Measurements from ENCODE around the gene DNAH17. TPM values are rescaled to one million over a fixed set of nuclear protein-coding genes. Genes with fewer than 3 reads are reported as not detected.

DNAH17 gene
- polyA plus RNA-seq, 1 of the 3 experiments (the other 2 are of a cell fraction), result not detected

GRCh38 chr17:78416791-78417530 is 160.2 kb downstream of the DNAH17 start:
- Histone ChIP-seq H3K36me3 (replicated peaks in 1 of 2; ENCODE audit: control insufficient read depth in 1 of 2, insufficient read depth in 2 of 2, low read length in 1 of 2) (peaks cover 7 to 67% of the 10 kb centered on the region in 2 experiments), H3K79me2 (ENCODE audit: insufficient read depth) (peaks cover 29% of the 10 kb centered on the region), H3K4me1 (ENCODE audit: control insufficient read depth in 1 of 2, insufficient read depth in 2 of 2, low read depth in 1 of 2, low read length in 1 of 2) (peaks cover 0 to 3% of the 10 kb centered on the region in 2 experiments; a peak in 1 of 4 replicates), H3F3A (replicated peaks; ENCODE audit: insufficient read depth) (peaks cover 3% of the 10 kb centered on the region), H2AFZ (ENCODE audit: low read depth) (no peak overlapping the region), H3K9me3 (no peaks in the 10 kb centered on the region), H3K27ac (ENCODE audit: low read depth in 2 of 2, low read length in 1 of 2) (no peak overlapping the region), H3K9ac (no peak overlapping the region), H3K27me3 (ENCODE audit: insufficient read depth) (no peaks in the 10 kb centered on the region), H3K9me2 (no peaks in the 10 kb centered on the region), H3K4me2 (no peak overlapping the region), H4K20me1 (ENCODE audit: insufficient read depth) (peaks cover 40% of the 10 kb centered on the region), H3K4me3 (ENCODE audit: low read depth in 2 of 2, low read length in 1 of 2) (no peak overlapping the region)
- POLR2A ChIA-PET, result interaction anchor here (1.5 kb wide), 1 partner anchor 14 kb away, joined by 3 read pairs; no protein-coding TSS in a partner anchor
- WGBS (ENCODE audit: low lambda C conversion rate), result 91% methylated on average over 14 of the region's 15 CpGs
- TF ChIP-seq GATA2 (CRISPR knock-in tag; IDR thresholded peaks at IDR 0.05) (no peak), IRF3 (IDR thresholded peaks at IDR 0.05; ENCODE audit: low read depth, low read length) (no peak), MEF2A (IDR thresholded peaks at IDR 0.05; ENCODE audit: borderline replicate concordance, low read depth) (no peak)
- TF ChIP-seq, protein P1, sequence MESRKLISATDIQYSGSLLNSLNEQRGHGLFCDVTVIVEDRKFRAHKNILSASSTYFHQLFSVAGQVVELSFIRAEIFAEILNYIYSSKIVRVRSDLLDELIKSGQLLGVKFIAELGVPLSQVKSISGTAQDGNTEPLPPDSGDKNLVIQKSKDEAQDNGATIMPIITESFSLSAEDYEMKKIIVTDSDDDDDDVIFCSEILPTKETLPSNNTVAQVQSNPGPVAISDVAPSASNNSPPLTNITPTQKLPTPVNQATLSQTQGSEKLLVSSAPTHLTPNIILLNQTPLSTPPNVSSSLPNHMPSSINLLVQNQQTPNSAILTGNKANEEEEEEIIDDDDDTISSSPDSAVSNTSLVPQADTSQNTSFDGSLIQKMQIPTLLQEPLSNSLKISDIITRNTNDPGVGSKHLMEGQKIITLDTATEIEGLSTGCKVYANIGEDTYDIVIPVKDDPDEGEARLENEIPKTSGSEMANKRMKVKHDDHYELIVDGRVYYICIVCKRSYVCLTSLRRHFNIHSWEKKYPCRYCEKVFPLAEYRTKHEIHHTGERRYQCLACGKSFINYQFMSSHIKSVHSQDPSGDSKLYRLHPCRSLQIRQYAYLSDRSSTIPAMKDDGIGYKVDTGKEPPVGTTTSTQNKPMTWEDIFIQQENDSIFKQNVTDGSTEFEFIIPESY (IDR thresholded peaks at IDR 0.05; ENCODE audit: borderline replicate concordance, low read depth), result no peak
- no peak for DNase-seq
- CTCF ChIA-PET, result interaction anchor here (0.9 to 12.2 kb wide), 10 partner anchors 10 to 240 kb away, joined by 3 to 327 read pairs (median 4); partner anchors contain the start of gene SOCS3

GRCh38 chr17:78415821-78416711 is 161.1 kb downstream of the DNAH17 start:
- Histone ChIP-seq H3F3A (replicated peaks; ENCODE audit: insufficient read depth) (peaks cover 3% of the 10 kb centered on the region), H3K79me2 (ENCODE audit: insufficient read depth) (peaks cover 38% of the 10 kb centered on the region), H3K27ac (ENCODE audit: low read depth in 2 of 2, low read length in 1 of 2) (no peak overlapping the region; a peak in 1 of 4 replicates), H3K4me3 (ENCODE audit: low read depth in 2 of 2, low read length in 1 of 2) (no peak overlapping the region), H3K4me1 (ENCODE audit: control insufficient read depth in 1 of 2, insufficient read depth in 2 of 2, low read depth in 1 of 2, low read length in 1 of 2) (peaks cover 0 to 10% of the 10 kb centered on the region in 2 experiments; a peak in 1 of 4 replicates), H2AFZ (ENCODE audit: low read depth) (no peak overlapping the region), H4K20me1 (ENCODE audit: insufficient read depth) (peaks cover 48% of the 10 kb centered on the region), H3K27me3 (ENCODE audit: insufficient read depth) (no peaks in the 10 kb centered on the region), H3K4me2 (no peak overlapping the region), H3K9ac (no peak overlapping the region), H3K36me3 (replicated peaks in 1 of 2; ENCODE audit: control insufficient read depth in 1 of 2, insufficient read depth in 2 of 2, low read length in 1 of 2) (peaks cover 7 to 62% of the 10 kb centered on the region in 2 experiments), H3K9me2 (no peaks in the 10 kb centered on the region), H3K9me3 (no peaks in the 10 kb centered on the region)
- no peak for DNase-seq
- 91% methylated on average over 15 of the region's 17 CpGs for WGBS (ENCODE audit: low lambda C conversion rate)
- CTCF ChIA-PET, result interaction anchor here (0.9 to 12.2 kb wide), 9 partner anchors 13 to 239 kb away, joined by 3 to 327 read pairs (median 4); partner anchors contain the start of gene SOCS3
- POLR2A ChIA-PET, result interaction anchor here (1.5 kb wide), 1 partner anchor 13 kb away, joined by 3 read pairs; no protein-coding TSS in a partner anchor
- TF ChIP-seq, protein P2, sequence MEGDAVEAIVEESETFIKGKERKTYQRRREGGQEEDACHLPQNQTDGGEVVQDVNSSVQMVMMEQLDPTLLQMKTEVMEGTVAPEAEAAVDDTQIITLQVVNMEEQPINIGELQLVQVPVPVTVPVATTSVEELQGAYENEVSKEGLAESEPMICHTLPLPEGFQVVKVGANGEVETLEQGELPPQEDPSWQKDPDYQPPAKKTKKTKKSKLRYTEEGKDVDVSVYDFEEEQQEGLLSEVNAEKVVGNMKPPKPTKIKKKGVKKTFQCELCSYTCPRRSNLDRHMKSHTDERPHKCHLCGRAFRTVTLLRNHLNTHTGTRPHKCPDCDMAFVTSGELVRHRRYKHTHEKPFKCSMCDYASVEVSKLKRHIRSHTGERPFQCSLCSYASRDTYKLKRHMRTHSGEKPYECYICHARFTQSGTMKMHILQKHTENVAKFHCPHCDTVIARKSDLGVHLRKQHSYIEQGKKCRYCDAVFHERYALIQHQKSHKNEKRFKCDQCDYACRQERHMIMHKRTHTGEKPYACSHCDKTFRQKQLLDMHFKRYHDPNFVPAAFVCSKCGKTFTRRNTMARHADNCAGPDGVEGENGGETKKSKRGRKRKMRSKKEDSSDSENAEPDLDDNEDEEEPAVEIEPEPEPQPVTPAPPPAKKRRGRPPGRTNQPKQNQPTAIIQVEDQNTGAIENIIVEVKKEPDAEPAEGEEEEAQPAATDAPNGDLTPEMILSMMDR (IDR thresholded peaks at IDR 0.05), result no peak
- no peak for TF ChIP-seq FOXJ3 (CRISPR knock-in tag; IDR thresholded peaks at IDR 0.05)
- TF ChIP-seq TAF1 (IDR thresholded peaks at IDR 0.05; ENCODE audit: borderline replicate concordance, low read depth, low read length), result no peak
- no peak for TF ChIP-seq JUND (IDR thresholded peaks at IDR 0.05)
- no peak for TF ChIP-seq FOXM1 (IDR thresholded peaks at IDR 0.05; ENCODE audit: low read depth)
- no peak for TF ChIP-seq YY1 (IDR thresholded peaks at IDR 0.05; ENCODE audit: low read depth)
- no peak for TF ChIP-seq MXI1 (IDR thresholded peaks at IDR 0.05; ENCODE audit: low read depth, low read length)
- TF ChIP-seq RXRA (IDR thresholded peaks at IDR 0.05; ENCODE audit: borderline replicate concordance, low read depth), result no peak
- no peak for TF ChIP-seq GABPA (IDR thresholded peaks at IDR 0.05; ENCODE audit: low read depth)
- TF ChIP-seq, protein P1 (IDR thresholded peaks at IDR 0.05; ENCODE audit: borderline replicate concordance, low read depth), result no peak
- no peak for TF ChIP-seq RCOR1 (IDR thresholded peaks at IDR 0.05; ENCODE audit: low read length)
- TF ChIP-seq USF1 (IDR thresholded peaks at IDR 0.05; ENCODE audit: borderline replicate concordance, low read depth), result no peak

Data from SK-N-SH (cell line).